ENCODE measurements around the gene PARG.
"Not testable (repeated sequence)": the region's sequence is repeated elsewhere in the genome, so short reads cannot be mapped to it uniquely, and the experiment has no call there.

- not testable (repeated sequence) for TF ChIP-seq CTCF (IDR thresholded peaks at IDR 0.05; ENCODE audit: low read length); EZH2phosphoT487 (IDR thresholded peaks at IDR 0.05; ENCODE audit: low read length); EZH2 (optimal IDR thresholded peaks at IDR 0.05; ENCODE audit: low read depth, low read length)
Measured at GRCh38 chr10:49899999-49900398, 41.8 kb downstream of the PARG start.

All from MM.1S (cell line).